ENCODE results near the gene OR5I1. TPM values are rescaled to one million over a fixed set of nuclear protein-coding genes. Genes with fewer than 3 reads are reported as not detected.

OR5I1 gene
- total RNA-seq, 1 donor from 2014 or later = not detected

GRCh38 chr11:55956521-55956920 is 20.3 kb upstream of the OR5I1 start:
- H3K4me3 Mint-ChIP-seq (ENCODE audit: unreplicated experiment) = no peak overlapping the region
- H3K4me1 Mint-ChIP-seq (ENCODE audit: low read depth) = no peaks in the 10 kb centered on the region
- no peaks in the 10 kb centered on the region for H3K27me3 Mint-ChIP-seq (ENCODE audit: low read depth)
- no peak for TF ChIP-seq CTCF (IDR thresholded peaks at IDR 0.05)
- H3K27ac Mint-ChIP-seq (ENCODE audit: unreplicated experiment) = no peak overlapping the region
- no peaks in the 10 kb centered on the region for H3K36me3 Mint-ChIP-seq (ENCODE audit: low read depth)
- no peaks in the 10 kb centered on the region for H3K9me3 Mint-ChIP-seq (ENCODE audit: low read depth)
- no peak for DNase-seq (ENCODE audit: low spot score)

GRCh38 chr11:55949330-55949729 is 13.1 kb upstream of the OR5I1 start:
- no peak for TF ChIP-seq CTCF (IDR thresholded peaks at IDR 0.05)
- Mint-ChIP-seq H3K27me3 (ENCODE audit: low read depth) (no peaks in the 10 kb centered on the region), H3K4me1 (ENCODE audit: low read depth) (no peaks in the 10 kb centered on the region), H3K27ac (ENCODE audit: unreplicated experiment) (no peak overlapping the region), H3K36me3 (ENCODE audit: low read depth) (no peaks in the 10 kb centered on the region), H3K4me3 (ENCODE audit: unreplicated experiment) (no peak overlapping the region), H3K9me3 (ENCODE audit: low read depth) (no peaks in the 10 kb centered on the region)
- no peak for DNase-seq (ENCODE audit: low spot score)

GRCh38 chr11:55942785-55943392 is 6.7 kb upstream of the OR5I1 start:
- peak; percentile 83 for TF ChIP-seq CTCF (IDR thresholded peaks at IDR 0.05)
- H3K27ac Mint-ChIP-seq (ENCODE audit: unreplicated experiment) = no peak overlapping the region
- no peaks in the 10 kb centered on the region for H3K27me3 Mint-ChIP-seq (ENCODE audit: low read depth)
- no peaks in the 10 kb centered on the region for H3K9me3 Mint-ChIP-seq (ENCODE audit: low read depth)
- H3K4me3 Mint-ChIP-seq (ENCODE audit: unreplicated experiment) = no peak overlapping the region
- no peaks in the 10 kb centered on the region for H3K4me1 Mint-ChIP-seq (ENCODE audit: low read depth)
- no peak for DNase-seq (ENCODE audit: low spot score)
- no peaks in the 10 kb centered on the region for H3K36me3 Mint-ChIP-seq (ENCODE audit: low read depth)

- DNase-seq (ENCODE audit: low spot score) = peak; percentile 75
- H3K36me3 Mint-ChIP-seq (ENCODE audit: low read depth) = no peaks in the 10 kb centered on the region
- no peaks in the 10 kb centered on the region for H3K27me3 Mint-ChIP-seq (ENCODE audit: low read depth)
- no peaks in the 10 kb centered on the region for H3K4me1 Mint-ChIP-seq (ENCODE audit: low read depth)
- no peak for TF ChIP-seq CTCF (IDR thresholded peaks at IDR 0.05)
- H3K27ac Mint-ChIP-seq (ENCODE audit: unreplicated experiment) = no peak overlapping the region
- H3K4me3 Mint-ChIP-seq (ENCODE audit: unreplicated experiment) = no peak overlapping the region
- H3K9me3 Mint-ChIP-seq (ENCODE audit: low read depth) = peaks cover 22% of the 10 kb centered on the region
These were observed 15.7 kb downstream of the OR5I1 start for GRCh38 chr11:55920537-55920936.

GRCh38 chr11:55914482-55914881 is 21.7 kb downstream of the OR5I1 start, which contains the start of gene OR5W2:
Gene OR5W2 (minus strand): TSS chr11:55914582. CDS start chr11:55914582, 0 bp downstream.
- TF ChIP-seq CTCF (IDR thresholded peaks at IDR 0.05) = no peak
- Mint-ChIP-seq H3K36me3 (ENCODE audit: low read depth) (no peaks in the 10 kb centered on the region), H3K9me3 (ENCODE audit: low read depth) (peaks cover 12% of the 10 kb centered on the region)

More at GRCh38 chr11:55914482-55914881, 21.7 kb downstream of the OR5I1 start, which contains the start of gene OR5W2:
- no peak for DNase-seq (ENCODE audit: low spot score)
- no peak within 1 kb of the TSS for H3K4me3 Mint-ChIP-seq (ENCODE audit: unreplicated experiment)
- H3K4me1 Mint-ChIP-seq (ENCODE audit: low read depth) = no peaks in the 10 kb centered on the region
- H3K27ac Mint-ChIP-seq (ENCODE audit: unreplicated experiment) = no peak within 1 kb of the TSS
- no peaks in the 10 kb centered on the region for H3K27me3 Mint-ChIP-seq (ENCODE audit: low read depth)
